B cell (primary cell): ENCODE results near the gene NPBWR2. TPM values are rescaled to one million over a fixed set of nuclear protein-coding genes. Genes with fewer than 3 reads are reported as not detected.

Experiments used
- ATAC-seq: fragments of 200-7000 bp; cut with Tn5 transposase; one replicate; pipeline ENCODE4 v1.10.0; 2021; ENCODE audit warnings: low read depth, mild to moderate bottlenecking, moderate number of reproducible peaks, moderate library complexity
- CTCF ChIA-PET: fragments of 350-600 bp; sonication (Branson Sonifier 250); formaldehyde crosslinking; loops from one replicate; lab custom pipeline; 2021; ENCODE audit warnings: antibody characterized with exemption, inconsistent platforms; lab: Charles Lee
- POLR2A ChIA-PET: fragments of 350-600 bp; sonication (Branson Sonifier 250); formaldehyde crosslinking; loops from one replicate; lab custom pipeline; 2021; ENCODE audit warnings: antibody characterized with exemption; lab: Charles Lee
- DNase-seq: peaks from one replicate; pipeline ENCODE4 v3.0.0; 2013
- H2AFZ ChIP-seq: 2 replicates; pipeline ENCODE4 v1.6.1; 2012; ENCODE audit warnings: mild to moderate bottlenecking, low read depth, low read length; ENCODE audit not compliant: insufficient read depth, poor library complexity, severe bottlenecking
- H3K27ac ChIP-seq, 2 donors: 1 replicate in 1 of 2; 2 replicates in 1 of 2; pipeline ENCODE4 v1.5.1; 2012 to 2013; ENCODE audit warnings: low read length in 2 of 2, mild to moderate bottlenecking in 2 of 2, moderate library complexity in 1 of 2
- H3K27me3 ChIP-seq, 4 experiments: fragments of 200-600 bp in 1 of 4; sonication (generic) in 1 of 4; replicated peaks in 1 of 4; 1 replicate in 2 of 4; 2 replicates in 2 of 4; pipeline versions ENCODE4 v1.6.1 to v1.7.0; 2013 to 2016; ENCODE audit warnings: low read length in 3 of 4, mild to moderate bottlenecking in 2 of 4, mixed read lengths in 1 of 4, moderate library complexity in 1 of 4; ENCODE audit not compliant: insufficient read depth in 4 of 4, control insufficient read depth in 3 of 4; ENCODE audit errors: control extremely low read depth in 1 of 4
- H3K36me3 ChIP-seq, 2 experiments: replicated peaks in 1 of 2; 1 replicate in 1 of 2; 2 replicates in 1 of 2; pipeline versions ENCODE4 v1.6.1 to v1.7.1; 2013; ENCODE audit warnings: low read length in 1 of 2; ENCODE audit not compliant: insufficient read depth in 2 of 2, control insufficient read depth in 1 of 2; ENCODE audit errors: control extremely low read depth in 1 of 2, extremely low read depth in 1 of 2
- H3K4me1 ChIP-seq, 2 donors: fragments of 200-600 bp in 1 of 2; sonication (generic) in 1 of 2; 1 replicate in 1 of 2; 2 replicates in 1 of 2; pipeline versions ENCODE4 v1.5.1 to v1.6.1; 2013 to 2017; ENCODE audit warnings: low read length in 2 of 2; ENCODE audit not compliant: control insufficient read depth in 2 of 2, insufficient read depth in 2 of 2
- H3K4me2 ChIP-seq: replicated peaks from 2 replicates; pipeline ENCODE3; 2012; ENCODE audit warnings: mild to moderate bottlenecking, low read depth, low read length; ENCODE audit not compliant: poor library complexity, severe bottlenecking
- H3K4me3 ChIP-seq, 5 experiments: fragments of 200-600 bp in 1 of 5; sonication (generic) in 1 of 5; 1 replicate in 3 of 5; 2 replicates in 2 of 5; pipeline versions ENCODE4 v1.5.1 to v1.7.0; 2011 to 2016; ENCODE audit warnings: low read length in 4 of 5, mild to moderate bottlenecking in 4 of 5, low read depth in 2 of 5, control low read depth in 1 of 5, moderate library complexity in 1 of 5; ENCODE audit not compliant: insufficient read depth in 1 of 5; ENCODE audit errors: control extremely low read depth in 1 of 5, extremely low read depth in 1 of 5
- H3K79me2 ChIP-seq: fragments of 200-600 bp; sonication (generic); one replicate; pipeline ENCODE4 v1.6.0; 2016; ENCODE audit warnings: low read length; ENCODE audit not compliant: control insufficient read depth, insufficient read depth
- H3K9ac ChIP-seq: fragments of 200-600 bp; sonication (generic); 2 replicates; pipeline ENCODE4 v1.6.1; 2017; ENCODE audit warnings: mild to moderate bottlenecking, low read length, moderate library complexity
- H3K9me3 ChIP-seq, 3 donors: one replicate each; pipeline versions ENCODE4 v1.6.1 to v1.7.1; 2013; ENCODE audit warnings: low read length in 2 of 3; ENCODE audit not compliant: control insufficient read depth in 2 of 3, insufficient read depth in 1 of 3; ENCODE audit errors: control extremely low read depth in 1 of 3
- H4K20me1 ChIP-seq: 2 replicates; pipeline ENCODE4 v1.6.0; 2012; ENCODE audit warnings: mild to moderate bottlenecking, low read length; ENCODE audit not compliant: insufficient read depth, control insufficient read depth, poor library complexity, severe bottlenecking
- H3K27ac Mint-ChIP-seq: one replicate; pipeline ENCODE4 v1.8.0; 2021; ENCODE audit warnings: mixed read lengths
- H3K27me3 Mint-ChIP-seq: one replicate; pipeline ENCODE4 v1.8.0; 2021; ENCODE audit warnings: mixed read lengths
- H3K4me1 Mint-ChIP-seq: one replicate; pipeline ENCODE4 v1.8.0; 2021; ENCODE audit warnings: mixed read lengths
- H3K4me3 Mint-ChIP-seq: one replicate; pipeline ENCODE4 v1.8.0; 2021; ENCODE audit warnings: mixed read lengths
- H3K9me3 Mint-ChIP-seq: one replicate; pipeline ENCODE4 v1.8.0; 2022; ENCODE audit warnings: mixed read lengths; ENCODE audit not compliant: insufficient read depth
- CTCF ChIP-seq: fragments of 200-600 bp; IDR thresholded peaks from one replicate; pipeline ENCODE4 v1.8.0; 2022; ENCODE audit warnings: antibody characterized with exemption, mild to moderate bottlenecking
- EZH2 ChIP-seq: IDR thresholded peaks from 2 replicates; pipeline ENCODE4 v1.6.1; 2012; ENCODE audit warnings: borderline replicate concordance, low read depth, mild to moderate bottlenecking, moderate library complexity, low read length; ENCODE audit not compliant: insufficient read depth, poor library complexity, severe bottlenecking
- WGBS: methylation state at CpG from one replicate; pipeline ENCODE4 v1.1.5; 2013; ENCODE audit warnings: missing lambda C conversion rate; ENCODE audit not compliant: insufficient coverage; 5-methylcytosine and 5-hydroxymethylcytosine counted together
- intact Hi-C: fragments of 100-400 bp; cut with micrococcal nuclease; formaldehyde crosslinking; loops from one replicate; pipeline ENCODE4 v1.10.0; 2022
- polyA plus RNA-seq: library from polyadenylated mRNA; depleted of rRNA; stranded (reverse); fragments of >200 nt; gene quantifications from 2 replicates; pipeline ENCODE4 v1.2.3, GENCODE V29; 2012
- total RNA-seq, 2 donors: library from RNA; stranded (reverse); fragments of 120-200 nt in 1 of 2; gene quantifications; 1 replicate in 1 of 2; 2 replicates in 1 of 2; pipeline versions ENCODE4 v1.2.3 to v1.2.4, GENCODE V29; 2013 to 2022

NPBWR2 gene
- total and polyA plus RNA-seq, 2 donors (not counting 1 experiment from before 2014, with no cell fraction given), result 0.21 TPM; not detected in 1

- ATAC-seq (no peak), DNase-seq (no peak)
- intact Hi-C loops, result no loop called here
- Mint-ChIP-seq H3K27ac (no peak overlapping the region), H3K4me3 (no peak overlapping the region), H3K9me3 (no peaks in the 10 kb centered on the region), H3K27me3 (no peaks in the 10 kb centered on the region), H3K4me1 (peaks cover 11% of the 10 kb centered on the region)
- H2AFZ ChIP-seq, result no peak overlapping the region
- no peaks in the 10 kb centered on the region for H4K20me1 ChIP-seq
- TF ChIP-seq CTCF, result no peak
- no peak for TF ChIP-seq EZH2
- H3K4me3 ChIP-seq, result no peak overlapping the region
- no peaks in the 10 kb centered on the region for H3K9me3 ChIP-seq
- peaks cover 0 to 14% of the 10 kb centered on the region in 2 donors for H3K4me1 ChIP-seq
- H3K36me3 ChIP-seq, result no peaks in the 10 kb centered on the region
- 93% methylated on average over 14 of the region's 14 CpGs for whole genome bisulfite sequencing
- no peak overlapping the region for H3K27ac ChIP-seq
- H3K27me3 ChIP-seq, result peaks cover 0 to 2% (median 0%) of the 10 kb centered on the region in 4 experiments
- CTCF ChIA-PET, result interaction anchor here (1.4 to 9.2 kb wide), 4 partner anchors 13 to 76 kb away, joined by 3 to 220 read pairs (median 11); partner anchors contain the start of genes LKAAEAR1, OPRL1 and RGS19
- H3K9ac ChIP-seq, result no peak overlapping the region
- POLR2A ChIA-PET, result no interaction called here
- no peak overlapping the region for H3K4me2 ChIP-seq
- no peaks in the 10 kb centered on the region for H3K79me2 ChIP-seq
These were observed 7.1 kb upstream of the NPBWR2 start for GRCh38 chr20:64114356-64114971.

- H3K27ac ChIP-seq, result no peak overlapping the region
- WGBS, result 90% methylated on average over 13 of the region's 13 CpGs
- no peak overlapping the region for H3K4me2 ChIP-seq
- Mint-ChIP-seq H3K4me1 (peaks cover 13% of the 10 kb centered on the region), H3K27ac (no peak overlapping the region), H3K4me3 (no peak overlapping the region), H3K9me3 (no peaks in the 10 kb centered on the region), H3K27me3 (no peaks in the 10 kb centered on the region)
- no peaks in the 10 kb centered on the region for H3K79me2 ChIP-seq
- no peaks in the 10 kb centered on the region for H3K9me3 ChIP-seq
- TF ChIP-seq EZH2 (no peak), CTCF (no peak)
- DNase-seq (no peak), ATAC-seq (no peak)
- no peaks in the 10 kb centered on the region for H4K20me1 ChIP-seq
- H3K36me3 ChIP-seq, result no peaks in the 10 kb centered on the region
- H3K4me3 ChIP-seq, result no peak overlapping the region
- intact Hi-C loops, result no loop called here
- CTCF ChIA-PET, result interaction anchor here (4.2 to 9.2 kb wide), 2 partner anchors 13 to 32 kb away, joined by 19 to 220 read pairs; partner anchors contain the start of genes LKAAEAR1, OPRL1 and RGS19
- H3K27me3 ChIP-seq, result peaks cover 0 to 3% (median 0%) of the 10 kb centered on the region in 4 experiments
- POLR2A ChIA-PET, result interaction anchor here (0.6 kb wide), 1 partner anchor 140 kb away, joined by 3 read pairs; no protein-coding TSS in a partner anchor
- no peak overlapping the region for H2AFZ ChIP-seq
- H3K9ac ChIP-seq, result no peak overlapping the region
- H3K4me1 ChIP-seq, result peaks cover under 1 to 20% of the 10 kb centered on the region in 2 donors
These were observed 6.5 kb upstream of the NPBWR2 start for GRCh38 chr20:64113796-64114355.
